Kidney (tissue), 14 donors: Measurements from ENCODE around the gene EVI5L. TPM values are rescaled to one million over a fixed set of nuclear protein-coding genes. Genes with fewer than 3 reads are reported as not detected.

ENCODE experiments used
- DNase-seq, 5 donors: peaks; one replicate each; pipeline ENCODE4 v3.0.0-alpha.2; 2013 to 2020
- FAIRE-seq: peaks from 2 replicates; lab custom pipeline; 2012; peaks lifted over from hg19 to GRCh38; lab: Jason Lieb, UNC
- H3K27ac ChIP-seq, 2 donors: one replicate each; pipeline ENCODE4 v1.7.0; 2013; ENCODE audit warnings: low read depth in 2 of 2, low read length in 2 of 2, inconsistent platforms in 1 of 2
- H3K27me3 ChIP-seq: one replicate; pipeline ENCODE4 v1.7.1; 2013; ENCODE audit warnings: low read length, inconsistent platforms; ENCODE audit not compliant: control insufficient read depth, insufficient read depth
- H3K36me3 ChIP-seq, 3 donors: one replicate each; pipeline versions ENCODE4 v1.7.0 to v1.7.1; 2013; ENCODE audit warnings: low read length in 3 of 3, control low read depth in 1 of 3, inconsistent platforms in 1 of 3; ENCODE audit not compliant: insufficient read depth in 3 of 3, control insufficient read depth in 2 of 3
- H3K4me1 ChIP-seq, 3 donors: one replicate each; pipeline versions ENCODE4 v1.7.0 to v1.7.1; 2013; ENCODE audit warnings: low read length in 3 of 3, inconsistent platforms in 1 of 3, low read depth in 1 of 3; ENCODE audit not compliant: control insufficient read depth in 2 of 3, insufficient read depth in 2 of 3
- H3K4me3 ChIP-seq, 3 donors: one replicate each; pipeline versions ENCODE4 v1.7.0 to v1.8.1; 2013; ENCODE audit warnings: low read length in 3 of 3, control low read depth in 1 of 3, inconsistent platforms in 1 of 3
- H3K9ac ChIP-seq, 3 donors: one replicate each; pipeline versions ENCODE4 v1.7.0 to v1.7.1; 2013; ENCODE audit warnings: low read length in 3 of 3, control low read depth in 1 of 3, inconsistent platforms in 1 of 3
- H3K9me3 ChIP-seq, 3 donors: one replicate each; pipeline versions ENCODE4 v1.7.0 to v1.7.1; 2013; ENCODE audit warnings: low read length in 3 of 3, control low read depth in 1 of 3, inconsistent platforms in 1 of 3; ENCODE audit not compliant: control insufficient read depth in 2 of 3, insufficient read depth in 1 of 3
- intact Hi-C: fragments of 100-400 bp; cut with DNase I; formaldehyde crosslinking; loops from one replicate; pipeline ENCODE4 v1.11.1; 2022
- polyA plus RNA-seq: library from polyadenylated mRNA; stranded (reverse); fragments of 350-450 nt; fragmentation: Illumina TruSeq; extraction: RNeasy Lipid Tissue Mini Kit (QIAGEN cat#74804); gene quantifications from one replicate; pipeline ENCODE4 v1.2.3, GENCODE V29; 2014; ENCODE audit warnings: low read depth, low replicate concordance; ENCODE audit not compliant: insufficient read depth
- total RNA-seq: library from RNA; stranded (reverse); fragmentation: NEBNext Ultra II Directional; extraction: Animal tissue kit (Norgen Biotek cat#: 25700); gene quantifications from one replicate; pipeline ENCODE4 v1.2.1, GENCODE V29; 2021
- TF ChIP-seq, protein P1 (sequence below): IDR thresholded peaks from 3 replicates; pipeline ENCODE4 v1.5.1; 2012; ENCODE audit warnings: mild to moderate bottlenecking, moderate library complexity, borderline replicate concordance; ENCODE audit not compliant: insufficient read depth; ENCODE audit errors: extremely low read depth
- donor health status: control.
- donor health status: control.
- donor health status: control.
- donor health status: control.
- donor health status: control.
- donor health status: DM: yes; HTN: yes; CAD: no.
- donor health status: Normal renal cell carcinoma (clear cell type).

EVI5L gene
- total and polyA plus RNA-seq, 2 donors from 2014 or later: 14.5 to 15.9 TPM

- Histone ChIP-seq H3K27ac (no peak overlapping the region), H3K27me3 (no peaks in the 10 kb centered on the region), H3K36me3 (no peaks in the 10 kb centered on the region), H3K4me3 (no peak overlapping the region), H3K4me1 (peaks cover 0 to 16% (median 12%) of the 10 kb centered on the region in 3 donors), H3K9ac (no peak overlapping the region), H3K9me3 (no peaks in the 10 kb centered on the region)
- intact Hi-C loops: no loop called here
- DNase-seq (peak in 1 of 5 donors; percentile 55), FAIRE-seq (no peak)
- TF ChIP-seq, protein P1, sequence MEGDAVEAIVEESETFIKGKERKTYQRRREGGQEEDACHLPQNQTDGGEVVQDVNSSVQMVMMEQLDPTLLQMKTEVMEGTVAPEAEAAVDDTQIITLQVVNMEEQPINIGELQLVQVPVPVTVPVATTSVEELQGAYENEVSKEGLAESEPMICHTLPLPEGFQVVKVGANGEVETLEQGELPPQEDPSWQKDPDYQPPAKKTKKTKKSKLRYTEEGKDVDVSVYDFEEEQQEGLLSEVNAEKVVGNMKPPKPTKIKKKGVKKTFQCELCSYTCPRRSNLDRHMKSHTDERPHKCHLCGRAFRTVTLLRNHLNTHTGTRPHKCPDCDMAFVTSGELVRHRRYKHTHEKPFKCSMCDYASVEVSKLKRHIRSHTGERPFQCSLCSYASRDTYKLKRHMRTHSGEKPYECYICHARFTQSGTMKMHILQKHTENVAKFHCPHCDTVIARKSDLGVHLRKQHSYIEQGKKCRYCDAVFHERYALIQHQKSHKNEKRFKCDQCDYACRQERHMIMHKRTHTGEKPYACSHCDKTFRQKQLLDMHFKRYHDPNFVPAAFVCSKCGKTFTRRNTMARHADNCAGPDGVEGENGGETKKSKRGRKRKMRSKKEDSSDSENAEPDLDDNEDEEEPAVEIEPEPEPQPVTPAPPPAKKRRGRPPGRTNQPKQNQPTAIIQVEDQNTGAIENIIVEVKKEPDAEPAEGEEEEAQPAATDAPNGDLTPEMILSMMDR: no peak
These were observed 70.4 kb downstream of the EVI5L start for GRCh38 chr19:7900401-7900870.

DNA sequence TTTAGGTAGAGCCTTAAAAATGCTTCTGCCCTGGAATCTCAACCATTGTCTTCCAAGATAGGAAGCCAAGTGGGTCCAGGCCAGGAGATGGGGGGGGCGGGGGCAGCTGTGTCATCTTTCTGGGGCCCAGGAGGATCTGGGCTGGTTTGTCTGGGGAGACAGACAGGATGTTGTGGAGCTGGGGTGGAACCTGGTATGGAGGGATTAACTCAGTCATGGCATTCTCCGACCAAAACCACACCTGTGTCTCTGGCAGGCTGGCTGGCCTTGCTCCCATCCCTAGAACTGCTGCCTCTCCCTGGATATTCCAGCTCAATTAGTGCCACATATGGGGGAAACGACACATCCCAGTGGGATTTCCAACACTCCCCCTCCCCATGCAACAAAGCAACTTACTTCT lies 70.9 kb downstream of the EVI5L start:
- no peaks in the 10 kb centered on the region for H3K27me3 ChIP-seq
- TF ChIP-seq, protein P1: no peak
- no peak for FAIRE-seq
- H3K27ac ChIP-seq: no peak overlapping the region
- no peaks in the 10 kb centered on the region for H3K9me3 ChIP-seq
- H3K9ac ChIP-seq: no peak overlapping the region
- intact Hi-C loops: no loop called here
- H3K4me3 ChIP-seq: no peak overlapping the region
- H3K36me3 ChIP-seq: no peaks in the 10 kb centered on the region
- H3K4me1 ChIP-seq: peaks cover 0 to 18% (median 12%) of the 10 kb centered on the region in 3 donors
- no peak for DNase-seq

DNA sequence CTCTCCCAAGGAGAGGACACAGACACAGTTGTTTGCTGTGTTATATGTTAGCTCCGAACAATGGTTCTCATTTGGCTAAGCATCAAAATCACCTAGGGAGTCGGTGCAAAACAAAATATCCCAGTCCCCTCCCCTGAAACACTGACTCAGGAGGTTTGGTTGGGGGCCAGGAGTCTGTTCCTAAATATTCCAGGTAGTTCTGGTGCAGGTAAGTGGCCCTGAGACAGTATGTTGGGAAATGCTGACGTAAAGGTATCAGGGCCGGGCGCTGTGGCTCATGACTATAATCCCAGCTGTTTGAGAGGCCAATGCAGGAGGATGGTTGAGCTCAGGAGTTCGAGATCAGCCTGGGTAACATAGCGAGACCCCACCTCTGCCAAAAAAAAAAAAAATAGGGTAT lies 71.3 kb downstream of the EVI5L start:
- no peak overlapping the region for H3K4me3 ChIP-seq
- FAIRE-seq (no peak), DNase-seq (no peak)
- H3K9me3 ChIP-seq: no peaks in the 10 kb centered on the region
- no peak overlapping the region for H3K9ac ChIP-seq
- TF ChIP-seq, protein P1: no peak
- H3K36me3 ChIP-seq: no peaks in the 10 kb centered on the region
- H3K27me3 ChIP-seq: no peaks in the 10 kb centered on the region
- no peak overlapping the region for H3K27ac ChIP-seq
- H3K4me1 ChIP-seq: peaks cover 0 to 18% (median 12%) of the 10 kb centered on the region in 3 donors
- intact Hi-C loops: no loop called here

- FAIRE-seq (no peak), DNase-seq (peak in 1 of 5 donors; percentile 29)
- Histone ChIP-seq H3K9me3 (no peaks in the 10 kb centered on the region), H3K9ac (peak overlapping the region; percentile 43 to 87 (median 81)), H3K27ac (peak overlapping the region; percentile 40 to 79), H3K36me3 (no peaks in the 10 kb centered on the region), H3K4me3 (peak overlapping the region; percentile 58 to 92 (median 76)), H3K27me3 (no peaks in the 10 kb centered on the region), H3K4me1 (peaks cover 0 to 21% (median 12%) of the 10 kb centered on the region in 3 donors)
- TF ChIP-seq, protein P1: no peak
- intact Hi-C loops: no loop called here
These were observed 72.8 kb downstream of the EVI5L start for GRCh38 chr19:7902796-7903243.
